Hematopoietic multipotent progenitor cell treated with erythropoietin and hydrocortisone succinate and interleukin-3 and kit ligand, for 6 days (in vitro differentiated cells): ENCODE measurements around the gene CWF19L2.
"Not testable (repeated sequence)": the region's sequence is repeated elsewhere in the genome, so short reads cannot be mapped to it uniquely, and the experiment has no call there.

ENCODE experiments used
- DNase-seq: peaks from one replicate; pipeline ENCODE4 v3.0.0-alpha.2; 2015

Gene CWF19L2

DNA sequence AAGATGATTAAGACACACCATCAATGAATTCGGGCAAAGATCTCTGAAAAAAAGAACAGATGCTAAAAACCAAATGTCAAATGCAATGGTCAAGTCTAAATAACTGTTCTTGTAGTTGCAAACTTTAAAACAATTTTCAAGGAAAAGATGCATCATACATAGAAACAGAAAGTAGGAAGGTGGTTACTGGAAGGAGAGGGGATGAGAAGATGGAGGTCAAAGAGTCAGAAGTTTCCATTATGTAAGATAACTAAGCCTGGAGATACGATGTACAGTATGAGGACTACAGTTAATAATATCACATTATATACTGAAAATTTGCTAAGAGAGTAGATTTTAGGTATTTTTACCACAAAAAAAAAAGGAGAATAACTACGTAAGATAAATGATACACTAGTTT, 27.1 kb downstream of the CWF19L2 start:
- DNase-seq: no peak

DNA sequence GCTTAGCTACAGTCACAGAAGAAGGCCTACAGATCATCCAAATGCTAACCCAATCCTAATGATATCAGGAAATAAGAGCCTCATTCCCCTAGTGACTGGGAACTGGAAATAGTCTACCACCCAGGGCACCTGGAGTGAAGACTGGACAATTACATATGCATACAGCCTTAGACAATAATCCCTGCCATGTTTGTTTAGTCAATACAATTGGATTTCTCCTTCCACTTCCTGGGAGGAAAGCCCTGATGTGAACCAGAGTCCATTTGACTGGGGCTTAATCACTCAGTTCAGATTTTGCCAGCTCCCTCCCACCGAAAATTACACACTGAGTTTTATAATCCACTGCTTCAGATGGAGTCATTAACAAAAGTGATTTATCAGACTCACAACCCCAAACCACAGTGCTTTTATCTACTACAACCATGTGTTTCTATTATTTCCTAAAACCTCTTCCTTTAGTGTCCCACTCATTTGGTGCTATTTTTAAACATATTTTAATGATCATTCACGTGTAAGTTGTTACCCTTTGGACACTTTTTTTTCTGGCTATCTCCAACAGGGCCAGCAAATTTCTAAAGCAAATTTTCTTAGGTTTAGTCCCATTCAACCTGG, 29.9 kb downstream of the CWF19L2 start:
- peak; percentile 70 for DNase-seq

DNA sequence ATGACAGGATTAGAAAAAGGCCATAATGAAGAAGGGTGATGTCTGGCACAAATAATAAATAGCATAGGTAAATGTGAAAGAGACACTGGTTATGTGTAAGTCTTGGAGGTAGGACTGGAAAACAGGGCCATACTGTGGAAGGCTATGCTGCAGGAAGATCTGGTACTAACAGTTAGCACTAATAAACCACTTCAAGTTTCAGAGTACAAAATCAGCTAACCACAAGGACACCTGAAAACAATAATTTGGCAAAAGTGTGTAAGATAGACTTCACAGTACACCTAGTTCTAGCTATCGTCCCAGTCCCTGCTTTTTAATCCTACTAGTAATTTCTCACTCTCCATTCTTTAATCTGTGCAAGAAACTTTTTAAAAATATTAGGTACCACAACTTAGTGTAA, 44.3 kb downstream of the CWF19L2 start:
- DNase-seq: no peak

DNA sequence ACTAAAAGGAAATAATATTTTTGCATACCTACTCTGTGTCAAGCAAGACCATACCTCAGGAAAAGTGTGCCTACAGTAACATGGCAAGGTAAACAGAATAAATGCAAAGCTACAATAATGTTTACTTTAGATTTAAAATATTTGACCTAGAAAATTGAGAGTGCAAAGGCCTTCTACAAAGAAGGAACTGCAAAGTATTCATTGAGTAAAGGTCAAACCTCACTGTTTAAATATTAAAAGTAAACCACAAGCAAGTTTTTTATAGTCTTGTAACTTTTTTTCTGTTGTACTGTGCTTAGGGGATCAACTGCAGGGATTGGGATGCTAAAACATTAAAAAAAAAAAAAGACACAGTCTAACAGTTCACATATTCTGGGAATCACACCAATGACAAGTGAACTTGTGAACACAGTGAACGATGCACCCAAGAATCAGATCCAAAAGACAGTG, 48.8 kb downstream of the CWF19L2 start:
- DNase-seq: no peak

DNA sequence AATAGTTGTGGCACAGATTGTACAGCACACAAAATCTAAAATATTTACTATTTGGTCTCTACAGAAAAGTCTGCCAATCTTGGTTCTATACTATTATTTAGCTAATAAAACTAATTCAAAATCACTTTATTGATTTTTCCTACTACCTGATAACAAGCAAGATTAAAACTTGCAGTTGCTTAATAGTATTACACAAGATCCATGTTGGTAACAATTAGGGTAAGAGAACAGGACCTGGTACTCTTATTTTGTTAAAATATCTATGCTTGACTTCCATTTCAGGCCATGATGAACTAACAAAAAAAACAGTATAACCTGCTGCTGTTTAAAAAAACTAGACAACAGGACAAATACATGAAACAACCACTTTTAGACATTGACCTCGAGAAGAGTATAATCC, 52.4 kb downstream of the CWF19L2 start:
- no peak for DNase-seq

- not testable (repeated sequence) for DNase-seq
Measured at GRCh38 chr11:107401131-107401530, 56.5 kb downstream of the CWF19L2 start.

DNA sequence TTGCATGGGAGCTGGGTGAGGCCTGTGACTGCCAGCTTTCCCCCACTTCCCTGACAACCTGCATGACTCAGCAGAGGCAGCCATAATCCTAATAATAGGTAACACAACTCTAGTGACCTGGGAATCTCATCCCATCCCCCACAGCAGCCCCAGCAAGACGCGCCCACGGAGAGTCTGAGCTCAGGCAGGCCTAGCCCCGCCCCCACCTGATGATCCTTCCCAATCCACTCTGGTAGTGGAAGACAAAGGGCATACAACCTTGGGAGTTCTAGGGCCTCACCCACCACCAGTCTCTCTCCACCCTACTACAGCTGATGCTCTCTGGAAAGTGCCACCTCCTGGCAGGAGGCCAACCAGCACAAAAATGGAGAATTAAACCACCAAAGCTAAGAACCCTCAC, 60.3 kb downstream of the CWF19L2 start:
- DNase-seq: no peak

DNA sequence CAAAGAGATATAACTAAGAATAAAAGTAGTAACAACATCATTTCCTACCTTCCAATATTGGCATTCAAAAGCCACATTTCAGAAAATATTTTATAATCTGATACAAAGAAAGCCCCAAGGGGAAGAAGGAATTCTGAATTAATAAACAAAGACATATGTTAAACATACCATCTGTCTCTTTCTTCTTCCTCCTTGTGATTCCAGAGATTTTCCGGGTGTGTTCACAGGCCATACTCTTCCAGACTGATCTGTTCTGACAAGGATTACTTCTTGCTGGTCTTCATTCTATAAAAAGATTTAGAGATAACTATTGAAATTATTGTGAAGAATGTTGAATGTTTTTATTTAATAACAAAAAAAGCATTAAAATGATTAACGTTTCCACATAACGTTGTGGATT, 65.0 kb downstream of the CWF19L2 start:
- DNase-seq: no peak

GRCh38 chr11:107390701-107391100, 66.9 kb downstream of the CWF19L2 start:
- not testable (repeated sequence) for DNase-seq

DNA sequence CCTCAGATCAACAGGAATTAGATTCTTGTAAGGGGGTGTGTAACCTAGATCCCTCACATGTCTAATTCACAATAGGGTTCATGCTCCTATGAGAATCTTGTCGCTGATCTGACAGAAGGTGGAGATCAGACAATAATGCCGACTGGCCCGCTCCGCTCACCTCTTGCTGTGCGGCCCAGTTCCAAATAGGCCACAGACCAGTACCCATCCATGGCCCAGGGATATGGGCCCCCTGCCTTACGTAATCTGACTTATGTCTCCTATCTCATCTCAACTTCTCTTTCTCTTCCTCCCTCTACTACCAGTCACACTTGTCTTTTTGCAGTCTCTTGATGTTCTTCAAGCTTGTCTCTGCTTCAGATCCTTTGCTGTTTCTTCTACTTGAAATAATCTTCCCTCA, 70.0 kb downstream of the CWF19L2 start:
- no peak for DNase-seq

- DNase-seq: no peak
Measured at GRCh38 chr11:107385361-107385981, 72.2 kb downstream of the CWF19L2 start.

GRCh38 chr11:107384144-107384852, 73.3 kb downstream of the CWF19L2 start:
- no peak for DNase-seq

DNA sequence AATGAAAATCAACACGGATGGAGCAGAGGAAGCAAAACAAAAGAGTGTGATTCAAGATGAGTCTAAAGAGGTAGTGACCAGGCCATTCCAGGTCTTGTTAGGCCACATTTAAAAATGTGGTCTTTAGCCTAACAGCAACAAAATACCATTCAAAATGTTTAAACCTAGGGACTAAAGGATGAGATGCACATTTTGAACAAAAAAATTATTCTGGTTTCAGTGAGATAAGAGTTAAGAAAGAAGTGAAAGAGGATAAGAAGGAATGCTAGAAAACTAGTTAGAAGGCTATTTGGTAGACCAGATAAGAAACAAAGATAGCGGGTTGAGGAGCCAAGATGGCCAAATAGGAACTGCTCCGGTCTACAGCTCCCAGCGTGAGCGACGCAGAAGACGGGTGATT, 85.2 kb downstream of the CWF19L2 start:
- no peak for DNase-seq

DNA sequence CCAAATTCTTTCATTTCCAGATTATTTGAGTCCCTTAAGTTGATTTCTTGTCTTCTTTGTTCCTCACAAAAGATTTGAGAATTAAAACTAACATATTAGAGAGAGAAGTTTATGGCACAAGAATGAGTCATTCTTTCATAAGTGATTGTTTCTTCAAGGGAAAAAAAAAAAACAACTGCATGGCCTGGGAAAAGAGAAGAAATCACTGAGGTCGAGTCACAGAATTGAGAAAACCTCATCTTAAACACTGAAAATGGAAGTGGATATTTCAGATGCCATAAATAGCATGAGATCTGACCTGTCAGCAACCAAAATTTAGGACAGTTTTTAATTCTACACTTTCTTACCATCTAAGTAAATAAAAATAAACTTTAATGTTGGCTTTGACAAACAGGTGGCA, 87.2 kb downstream of the CWF19L2 start:
- no peak for DNase-seq

DNA sequence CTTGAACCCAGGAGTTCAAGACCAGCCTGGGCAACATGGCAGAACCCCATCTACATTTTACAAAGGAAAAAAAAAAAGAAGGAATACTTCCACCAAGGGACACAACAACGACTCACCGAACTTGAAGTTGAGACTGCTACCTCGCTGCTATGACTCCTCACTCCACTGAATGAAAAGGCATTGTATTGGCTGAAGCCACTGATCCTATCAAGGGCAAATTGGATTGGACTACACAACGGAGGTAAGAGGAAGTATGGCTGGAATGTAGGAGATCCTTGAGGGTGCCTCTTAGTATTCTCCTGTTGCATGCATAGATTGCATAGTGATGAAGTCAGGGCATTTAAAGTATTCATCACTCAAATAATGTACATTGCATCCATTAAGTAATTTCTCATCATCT, 97.9 kb downstream of the CWF19L2 start:
- no peak for DNase-seq

GRCh38 chr11:107357877-107358276, 99.7 kb downstream of the CWF19L2 start:
- no peak for DNase-seq

- DNase-seq: no peak
Measured at GRCh38 chr11:107354780-107355179, 102.8 kb downstream of the CWF19L2 start.

- no peak for DNase-seq
Measured at GRCh38 chr11:107337917-107338316, 119.7 kb downstream of the CWF19L2 start.

DNA sequence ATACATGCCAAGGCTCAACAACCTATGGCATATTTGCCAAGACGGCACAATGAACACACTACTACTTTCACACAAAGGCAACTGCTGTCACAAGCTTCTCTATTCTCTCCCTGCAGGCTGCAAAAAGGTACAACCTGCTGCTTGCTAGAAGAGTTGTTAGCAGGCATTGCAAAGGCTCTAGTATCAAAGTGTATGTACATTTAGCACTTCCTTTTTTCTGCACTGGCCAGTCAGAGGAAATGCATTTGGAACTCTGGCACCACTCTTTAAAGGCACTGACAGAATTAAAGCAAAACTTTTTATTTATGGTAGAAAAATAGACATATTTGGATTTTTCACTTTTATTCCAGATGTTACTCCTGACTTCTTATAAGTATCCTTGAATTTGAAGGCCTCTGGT, 125.9 kb downstream of the CWF19L2 start:
- peak; percentile 22 for DNase-seq

DNA sequence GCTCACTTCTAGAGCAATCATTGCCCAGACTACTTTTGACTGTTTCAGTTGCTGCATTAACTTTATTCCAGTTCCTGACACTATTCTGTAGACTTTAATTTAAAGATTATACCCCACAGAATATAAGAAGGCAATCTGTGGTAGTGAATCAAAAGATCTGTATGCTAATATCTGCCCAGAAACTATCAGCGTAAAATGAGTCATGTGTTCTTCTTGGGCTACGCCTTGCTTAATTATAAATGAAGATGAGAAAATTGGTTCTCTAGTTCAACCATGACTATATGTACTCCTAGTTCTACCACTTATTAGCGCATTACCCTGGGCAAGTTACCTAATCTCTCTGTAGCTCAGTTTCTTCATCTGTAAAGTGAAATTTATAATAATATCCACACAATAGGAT, 128.5 kb downstream of the CWF19L2 start:
- no peak for DNase-seq

- DNase-seq: no peak
Measured at GRCh38 chr11:107316426-107316825, 141.2 kb downstream of the CWF19L2 start.

DNA sequence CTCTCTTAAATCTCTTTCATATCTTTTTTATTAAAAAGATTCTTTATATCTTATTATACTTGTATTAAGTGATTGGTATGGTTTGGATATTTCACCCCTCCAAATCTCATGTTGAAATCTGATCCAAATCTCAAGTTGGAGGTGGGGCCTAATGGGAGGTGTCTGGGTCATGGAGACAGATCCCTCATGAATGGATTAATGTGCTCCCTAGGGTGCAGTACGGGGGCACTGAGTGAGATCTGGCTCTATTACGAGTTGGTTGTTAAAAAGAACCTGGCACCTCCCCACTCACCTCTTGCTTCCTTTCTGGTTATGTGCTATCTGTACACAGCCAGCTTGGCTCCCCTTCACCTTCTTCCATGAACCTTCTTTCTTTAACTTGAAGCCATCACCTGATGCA, 149.6 kb downstream of the CWF19L2 start:
- no peak for DNase-seq

DNA sequence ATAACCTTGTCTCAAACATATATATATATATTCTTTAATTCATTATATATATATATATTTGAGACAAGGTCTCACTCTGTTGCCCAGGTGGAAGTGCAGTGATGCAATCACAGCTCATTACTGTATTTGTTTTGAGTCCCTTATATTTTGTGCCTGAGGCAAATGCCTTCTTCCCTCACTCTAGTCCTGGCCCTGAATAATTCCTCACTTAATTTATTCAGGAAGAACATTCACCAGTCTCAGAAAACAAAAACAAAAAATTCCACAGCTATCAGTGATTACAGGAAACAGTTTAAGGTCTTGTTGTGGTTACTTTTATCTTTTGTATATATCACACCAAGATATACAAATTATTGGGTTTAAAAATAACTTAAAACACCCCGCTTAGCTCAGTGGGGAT, 155.7 kb downstream of the CWF19L2 start:
- DNase-seq: no peak

DNA sequence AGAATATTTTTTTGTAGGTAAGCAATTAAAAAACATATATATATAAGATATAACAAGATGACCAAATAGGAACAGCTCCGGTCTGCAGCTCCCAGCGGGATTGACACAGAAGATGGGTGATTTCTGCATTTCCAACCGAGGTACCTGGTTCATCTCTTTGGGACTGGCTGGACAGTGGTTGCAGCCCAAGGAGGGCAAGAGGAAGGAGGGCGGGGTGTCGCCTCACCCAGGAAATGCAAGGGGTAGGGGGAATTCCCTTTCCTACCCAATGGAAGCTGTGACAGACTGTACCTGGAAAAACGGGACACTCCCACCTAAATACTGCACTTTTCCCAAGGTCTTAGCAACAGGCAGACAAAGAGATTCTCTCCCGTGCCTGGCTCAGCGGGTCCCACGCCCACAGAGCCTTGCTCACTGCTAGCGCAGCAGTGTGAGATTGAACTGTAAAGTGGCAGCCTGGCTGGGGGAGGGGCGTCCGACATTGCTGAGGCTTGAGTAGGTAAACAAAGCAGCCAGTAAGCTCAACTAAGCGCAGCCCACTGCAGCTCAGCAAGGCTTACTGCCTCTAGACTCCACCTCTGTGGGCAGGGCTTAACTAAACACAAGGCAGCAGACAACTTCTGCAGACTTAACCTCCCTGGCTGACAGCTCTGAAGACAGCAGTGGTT, 163.8 kb downstream of the CWF19L2 start:
- no peak for DNase-seq
